RWPE2 (cell line): ENCODE results near the gene LRRC74B.

Experiments used
- ATAC-seq: fragments of 200-7000 bp; cut with Tn5 transposase; 3 replicates; pipeline ENCODE4 v1.9.1; 2021; ENCODE audit warnings: low read depth
- DNase-seq: peaks from one replicate; pipeline ENCODE4 v3.0.0-alpha.2; 2020; ENCODE audit warnings: low spot score
- H3K27ac ChIP-seq: fragments of 450-650 bp; 2 replicates; pipeline ENCODE4 v1.5.1; 2017; ENCODE audit warnings: mild to moderate bottlenecking; ENCODE audit not compliant: poor library complexity, severe bottlenecking
- H3K27me3 ChIP-seq: fragments of 250-450 bp; sonication (Bioruptor Pico); 2 replicates; pipeline ENCODE4 v1.5.1; 2021; ENCODE audit warnings: mild to moderate bottlenecking, moderate library complexity; ENCODE audit not compliant: insufficient read depth, poor library complexity, severe bottlenecking
- H3K36me3 ChIP-seq: fragments of 250-450 bp; sonication (Bioruptor Pico); 2 replicates; pipeline ENCODE4 v1.5.1; 2020; ENCODE audit warnings: low read depth, mild to moderate bottlenecking, moderate library complexity
- H3K4me1 ChIP-seq: fragments of 250-450 bp; sonication (Bioruptor Pico); 2 replicates; pipeline ENCODE4 v1.5.1; 2021; ENCODE audit warnings: mild to moderate bottlenecking, moderate library complexity; ENCODE audit not compliant: insufficient read depth, poor library complexity, severe bottlenecking
- H3K4me3 ChIP-seq: fragments of 250-450 bp; sonication (Bioruptor Pico); 2 replicates; pipeline ENCODE4 v1.5.1; 2021; ENCODE audit warnings: mild to moderate bottlenecking, moderate library complexity; ENCODE audit not compliant: severe bottlenecking
- H3K9me3 ChIP-seq: fragments of 250-450 bp; sonication (Bioruptor Pico); 2 replicates; pipeline ENCODE4 v1.5.1; 2021; ENCODE audit warnings: mild to moderate bottlenecking, moderate library complexity; ENCODE audit not compliant: severe bottlenecking
- CTCF ChIP-seq: fragments of 450-650 bp; IDR thresholded peaks from one replicate; pipeline ENCODE4 v1.5.1; 2017; ENCODE audit warnings: mild to moderate bottlenecking, moderate library complexity; ENCODE audit not compliant: poor library complexity, severe bottlenecking

The LRRC74B gene

GRCh38 chr22:21076912-21077625 lies 31.3 kb downstream of the LRRC74B start:
- ATAC-seq = no peak
- no peaks in the 10 kb centered on the region for H3K36me3 ChIP-seq
- H3K27me3 ChIP-seq = no peaks in the 10 kb centered on the region
- no peak for DNase-seq
- no peak for TF ChIP-seq CTCF
- H3K27ac ChIP-seq = no peak overlapping the region
- no peaks in the 10 kb centered on the region for H3K9me3 ChIP-seq
- no peak overlapping the region for H3K4me3 ChIP-seq
- no peaks in the 10 kb centered on the region for H3K4me1 ChIP-seq

DNA sequence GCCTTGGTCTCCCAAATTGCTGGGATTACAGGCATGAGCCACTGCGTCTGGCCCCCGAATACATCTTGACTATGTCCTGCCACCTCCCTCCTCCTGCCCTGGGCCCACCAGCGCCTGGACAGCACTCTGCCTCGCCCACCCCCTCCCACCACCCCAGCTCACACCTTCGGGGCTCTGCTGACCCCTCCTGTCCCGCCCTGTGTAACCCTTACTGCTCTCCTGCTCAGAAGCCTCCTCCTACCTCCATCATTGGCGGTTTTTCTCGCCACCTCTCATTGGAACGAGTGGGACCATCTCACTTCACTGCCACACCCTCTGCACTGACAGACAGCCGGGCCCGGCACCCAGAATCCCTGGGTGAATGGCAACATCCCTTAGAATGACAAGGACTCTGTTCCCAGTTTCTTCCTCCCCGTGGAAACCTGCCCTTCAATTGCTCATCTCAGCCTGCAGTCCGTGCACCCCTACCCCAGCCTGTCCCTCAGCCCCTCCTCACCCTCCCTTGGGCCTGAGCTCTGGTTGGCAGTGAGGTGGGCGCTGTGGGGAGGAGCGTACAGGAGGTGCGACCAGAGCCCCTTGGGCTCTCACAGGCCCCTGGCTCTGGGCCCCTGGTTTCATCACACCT lies 32.2 kb downstream of the LRRC74B start:
- Histone ChIP-seq H3K27ac (no peak overlapping the region), H3K9me3 (no peaks in the 10 kb centered on the region), H3K4me3 (no peak overlapping the region), H3K27me3 (no peaks in the 10 kb centered on the region), H3K36me3 (no peaks in the 10 kb centered on the region), H3K4me1 (no peaks in the 10 kb centered on the region)
- ATAC-seq (no peak), DNase-seq (no peak)
- TF ChIP-seq CTCF = no peak

GRCh38 chr22:21078916-21079315 lies 33.2 kb downstream of the LRRC74B start:
- Histone ChIP-seq H3K27ac (no peak overlapping the region), H3K4me1 (no peaks in the 10 kb centered on the region), H3K36me3 (no peaks in the 10 kb centered on the region), H3K9me3 (no peaks in the 10 kb centered on the region), H3K4me3 (no peak overlapping the region), H3K27me3 (no peaks in the 10 kb centered on the region)
- TF ChIP-seq CTCF = no peak
- no peak for DNase-seq
- ATAC-seq = no peak

DNA sequence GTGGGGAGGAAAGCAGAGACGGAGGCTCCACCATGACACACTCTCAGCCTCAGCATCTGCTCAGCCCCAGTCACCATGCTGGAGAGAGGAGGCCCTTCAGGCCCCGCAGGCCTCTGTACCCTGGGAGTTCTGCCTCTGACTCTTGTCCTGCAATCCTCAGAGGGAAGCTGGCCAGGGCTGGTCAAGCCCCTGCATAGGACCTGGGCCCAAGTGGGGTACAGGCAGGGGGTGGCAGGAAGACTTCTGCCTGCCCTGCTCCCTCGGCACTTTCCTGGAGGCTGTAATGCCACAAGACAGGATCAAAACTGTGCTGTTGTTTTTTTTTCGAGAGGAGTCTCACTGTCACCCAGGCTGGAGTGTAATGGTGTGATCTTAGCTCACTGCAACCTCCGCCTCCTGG lies 33.7 kb downstream of the LRRC74B start:
- H3K27ac ChIP-seq = no peak overlapping the region
- no peak overlapping the region for H3K4me3 ChIP-seq
- no peaks in the 10 kb centered on the region for H3K36me3 ChIP-seq
- H3K4me1 ChIP-seq = no peaks in the 10 kb centered on the region
- H3K27me3 ChIP-seq = no peaks in the 10 kb centered on the region
- no peaks in the 10 kb centered on the region for H3K9me3 ChIP-seq
- no peak for TF ChIP-seq CTCF
- ATAC-seq = no peak
- no peak for DNase-seq

DNA sequence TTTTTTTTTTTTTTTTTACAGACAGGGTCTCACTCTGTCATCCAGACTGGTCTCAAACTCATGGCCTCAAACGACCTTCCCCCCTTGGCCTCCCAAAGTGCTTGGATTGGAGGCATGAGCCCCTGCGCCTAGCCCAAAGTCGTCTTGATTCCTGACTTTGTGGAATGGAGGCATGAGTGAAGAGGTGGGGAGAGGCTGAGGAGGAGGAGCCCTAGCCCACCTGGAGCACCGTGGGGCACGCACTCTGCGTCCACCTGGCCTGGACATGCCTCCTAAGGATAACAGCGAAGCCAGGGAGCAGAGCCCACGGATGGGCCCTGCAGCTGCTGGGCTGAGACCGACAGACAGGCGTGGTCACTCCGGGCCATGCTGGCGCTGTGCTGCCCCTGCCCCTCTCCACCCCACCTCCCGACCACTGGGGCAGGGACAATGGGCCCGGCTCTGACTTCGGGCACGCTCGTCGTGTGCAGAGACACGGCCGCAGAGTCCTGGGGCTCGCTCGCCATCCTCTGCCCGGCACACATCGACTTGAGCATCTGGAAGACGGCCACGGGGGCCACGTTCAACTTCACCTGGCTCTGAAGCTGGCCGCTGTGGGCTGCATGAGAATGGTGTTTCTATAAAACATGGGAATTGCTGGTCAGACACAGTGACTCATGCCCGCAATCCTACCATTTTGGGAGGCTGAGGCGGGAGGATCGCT lies 34.8 kb downstream of the LRRC74B start:
- Histone ChIP-seq H3K36me3 (no peaks in the 10 kb centered on the region), H3K4me1 (no peaks in the 10 kb centered on the region), H3K27me3 (no peaks in the 10 kb centered on the region), H3K4me3 (no peak overlapping the region), H3K9me3 (no peaks in the 10 kb centered on the region), H3K27ac (no peak overlapping the region)
- TF ChIP-seq CTCF = no peak
- DNase-seq (no peak), ATAC-seq (no peak)
